Stimulated activated CD8-positive, alpha-beta memory T cell treated with anti-CD3 and anti-CD28 coated beads, Interleukin-15, amount 100 ng/mL, for 24 hours (primary cell): ENCODE data around the gene MYH16.
"Not testable (repeated sequence)": the region's sequence is repeated elsewhere in the genome, so short reads cannot be mapped to it uniquely, and the experiment has no call there.

Source experiments
- DNase-seq: peaks from one replicate; pipeline ENCODE4 v3.0.0-alpha.2; 2020; ENCODE audit warnings: low read depth

MYH16 gene

DNA sequence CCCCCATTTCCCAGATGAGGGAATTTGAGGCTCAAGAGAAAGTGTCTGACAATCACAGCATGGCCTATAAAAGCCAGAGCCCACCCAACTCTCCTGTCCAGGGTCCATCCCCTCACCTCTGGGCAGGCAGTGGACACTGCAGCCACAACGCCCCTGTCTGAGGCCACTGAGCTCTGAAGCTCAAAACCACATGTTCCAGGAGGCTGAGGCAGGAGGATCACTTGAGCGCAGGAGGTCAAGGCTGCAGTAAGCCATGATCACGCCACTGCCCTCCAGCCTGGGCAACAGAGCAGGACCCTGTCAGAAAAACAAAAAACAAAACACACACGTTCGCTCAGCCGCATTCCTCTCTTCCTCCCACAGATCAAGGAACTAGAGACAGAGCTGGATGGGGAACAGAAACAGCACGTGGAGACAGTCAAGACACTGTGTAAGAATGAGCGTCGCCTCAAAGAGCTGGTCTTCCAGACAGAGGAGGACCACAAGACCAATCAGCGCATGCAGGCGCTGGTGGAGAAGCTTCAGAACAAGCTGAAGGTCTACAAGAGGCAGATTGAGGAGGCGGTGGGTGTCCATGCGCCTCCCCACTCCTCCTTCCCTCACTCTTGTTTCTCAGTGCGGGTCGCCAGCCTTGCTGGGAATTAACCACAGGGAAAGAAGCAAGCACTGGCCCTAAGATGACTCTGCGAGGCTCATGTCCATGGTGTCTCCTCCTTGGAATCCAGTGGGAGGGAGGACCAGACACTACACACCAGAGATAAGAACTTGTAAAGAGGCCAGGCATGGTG is 33.0 kb downstream of the MYH16 start:
- no peak for DNase-seq

DNA sequence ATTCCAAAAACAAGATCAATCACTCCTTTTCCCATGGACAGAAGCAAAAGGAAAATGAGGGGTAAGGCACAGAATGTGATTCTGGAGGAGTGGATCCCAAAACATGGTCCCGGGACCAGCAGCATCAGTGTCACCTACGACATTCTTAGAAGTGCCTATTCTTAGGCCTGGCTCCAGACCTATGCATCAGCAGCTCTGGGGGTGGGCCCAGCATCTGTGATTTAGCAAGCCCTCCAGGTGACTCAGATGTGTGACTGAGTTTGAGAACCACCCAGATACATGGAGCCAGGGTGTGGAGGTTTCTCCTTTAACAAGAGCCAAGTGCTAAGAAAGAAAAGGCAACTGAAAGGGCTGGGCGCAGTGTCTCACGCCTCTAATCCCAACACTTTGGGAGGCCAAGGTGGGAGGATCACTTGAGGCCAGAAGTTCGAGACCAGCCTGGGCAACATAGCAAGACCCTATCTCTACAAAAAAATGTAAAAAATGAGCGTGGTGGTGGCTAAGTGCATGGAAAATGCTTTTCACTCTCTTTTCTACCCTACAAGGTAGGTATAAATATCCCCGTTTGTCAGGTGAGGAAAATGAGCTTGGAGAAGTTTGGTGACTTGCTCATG is 35.9 kb downstream of the MYH16 start:
- no peak for DNase-seq

DNA sequence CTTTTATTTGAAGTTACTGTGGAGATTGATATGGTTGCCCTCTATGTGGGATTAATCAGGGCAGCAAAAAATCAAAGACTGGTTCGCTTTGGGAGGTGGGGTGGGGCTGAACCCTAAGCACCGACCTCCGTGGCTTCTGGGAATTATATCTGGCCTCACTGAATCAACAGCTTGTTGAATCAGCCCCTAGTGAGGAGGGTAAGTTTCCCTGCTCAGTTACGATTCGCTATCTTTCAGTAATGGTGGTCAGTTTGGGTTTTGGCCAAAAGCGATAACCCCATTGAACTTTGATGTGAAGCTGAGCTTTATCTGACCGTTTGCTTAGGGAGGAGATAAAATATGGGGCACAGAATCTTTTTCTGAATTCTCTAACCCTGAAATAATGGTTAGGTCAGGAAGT is 36.5 kb downstream of the MYH16 start:
- DNase-seq, result no peak

DNA sequence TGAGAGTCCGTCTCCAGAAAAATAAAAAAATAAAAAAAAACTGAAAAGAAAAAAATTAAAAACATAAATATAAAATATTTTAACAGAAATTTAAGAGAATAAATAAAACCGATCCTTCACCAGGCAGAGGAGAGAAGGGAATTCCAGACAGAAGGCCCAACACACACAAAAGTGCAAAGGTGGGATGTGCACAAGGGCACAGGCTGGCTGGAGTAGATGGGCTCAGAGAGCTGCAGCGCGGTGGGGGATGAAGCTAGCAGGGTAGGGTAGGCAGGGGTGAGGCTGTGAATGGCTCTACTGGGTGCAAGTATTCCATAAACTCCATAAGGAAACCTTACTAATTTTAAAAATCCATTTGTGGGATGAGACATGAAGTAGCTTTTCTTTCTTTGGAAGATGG is 37.4 kb downstream of the MYH16 start:
- no peak for DNase-seq

DNA sequence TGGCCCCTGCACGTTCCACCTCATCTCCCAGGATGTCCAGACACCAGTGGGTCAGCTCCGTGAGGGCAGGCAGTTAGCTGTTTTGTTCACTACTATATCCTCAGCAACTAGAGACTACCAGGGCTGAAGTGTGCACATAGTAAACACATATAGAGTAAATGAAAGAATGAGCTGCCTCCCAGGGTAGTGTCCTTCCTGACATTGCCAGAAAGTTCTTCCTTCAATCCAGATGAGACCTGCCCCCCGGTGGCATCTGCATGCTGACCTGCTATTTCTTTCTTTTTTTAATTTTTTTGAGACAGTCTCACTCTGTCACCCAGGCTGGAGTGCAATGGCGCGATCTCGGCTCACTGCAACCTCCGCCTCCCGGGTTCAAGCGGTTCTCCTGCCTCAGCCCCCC is 39.1 kb downstream of the MYH16 start:
- DNase-seq, result no peak

DNA sequence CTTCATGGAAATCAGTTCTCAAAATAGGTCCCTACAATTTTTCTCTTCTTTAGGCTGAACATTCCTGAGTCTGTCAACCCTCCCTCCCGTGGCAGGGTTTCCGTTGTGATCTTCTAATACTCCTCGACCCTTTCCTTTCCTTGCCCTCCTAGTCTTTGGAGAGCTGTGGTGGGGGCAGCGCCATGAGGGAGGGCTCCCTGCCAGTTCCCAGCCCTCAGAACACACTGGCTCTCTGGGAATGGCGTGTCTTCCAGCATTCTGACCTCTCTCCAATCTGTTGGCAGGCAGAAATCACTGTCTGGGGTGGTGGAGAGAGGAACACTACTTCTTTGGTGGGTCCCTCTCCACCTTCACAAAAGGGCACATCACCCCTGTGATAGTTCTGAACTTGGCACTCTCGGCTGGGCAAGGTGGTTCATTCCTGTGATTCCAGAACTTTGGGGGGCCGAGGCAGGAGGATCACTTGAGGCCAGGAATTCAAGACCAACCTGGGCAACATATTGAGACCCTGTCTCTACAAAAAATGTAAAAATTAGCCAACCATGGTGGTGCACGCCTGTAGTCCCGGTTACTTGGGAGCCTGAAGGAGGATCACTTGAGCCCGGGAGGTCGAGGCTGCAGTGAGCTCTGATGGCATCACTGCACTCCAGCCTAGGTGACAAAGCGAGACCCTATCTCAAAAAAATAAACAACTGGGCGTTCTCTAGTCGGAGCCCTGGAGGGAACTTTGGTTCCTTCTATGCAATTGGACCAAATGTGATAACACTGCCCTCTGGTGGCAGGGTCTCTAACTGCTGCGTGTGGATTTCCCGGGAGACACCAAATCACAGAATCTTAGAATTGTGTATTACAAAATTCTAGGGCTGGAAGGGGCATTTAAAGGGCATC is 39.9 kb downstream of the MYH16 start:
- DNase-seq, result peak; percentile 39

DNA sequence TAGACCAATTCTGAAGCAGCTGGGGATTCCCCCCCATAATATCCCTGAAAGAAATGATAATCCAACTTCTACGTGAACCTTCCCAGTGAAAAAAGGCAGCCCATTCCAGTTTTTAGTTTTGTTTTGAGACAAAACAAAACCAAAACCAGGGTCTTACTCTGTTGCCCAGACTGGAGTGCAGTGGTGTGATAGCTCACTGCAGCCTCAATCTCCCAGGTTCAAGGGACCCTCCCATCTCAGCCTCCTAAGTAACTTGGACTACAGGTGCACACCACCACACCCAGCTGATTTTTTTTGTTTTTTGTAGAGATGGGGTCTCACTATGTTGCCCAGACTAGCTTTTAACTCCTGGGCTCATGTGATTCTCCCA is 40.5 kb downstream of the MYH16 start:
- no peak for DNase-seq

DNA sequence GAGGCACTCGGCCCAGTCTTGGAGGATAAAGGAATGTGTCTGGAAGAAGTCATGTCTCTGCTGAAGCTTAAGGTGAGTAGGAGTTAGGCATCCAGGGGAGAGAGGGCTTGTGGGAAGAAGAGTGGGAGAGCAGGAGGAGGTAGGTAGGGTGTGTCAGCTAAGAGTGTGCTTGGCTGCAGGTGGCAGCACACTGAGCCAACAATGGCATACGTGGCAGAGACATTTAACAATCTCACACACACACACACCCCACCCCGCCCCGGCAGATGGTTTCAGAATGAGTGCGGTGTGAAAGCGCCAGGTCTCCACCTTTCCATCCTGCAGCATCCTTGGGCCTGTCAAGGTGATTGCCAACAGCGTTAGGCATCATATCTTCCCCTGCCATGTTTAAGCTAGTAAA is 41.9 kb downstream of the MYH16 start:
- no peak for DNase-seq

DNA sequence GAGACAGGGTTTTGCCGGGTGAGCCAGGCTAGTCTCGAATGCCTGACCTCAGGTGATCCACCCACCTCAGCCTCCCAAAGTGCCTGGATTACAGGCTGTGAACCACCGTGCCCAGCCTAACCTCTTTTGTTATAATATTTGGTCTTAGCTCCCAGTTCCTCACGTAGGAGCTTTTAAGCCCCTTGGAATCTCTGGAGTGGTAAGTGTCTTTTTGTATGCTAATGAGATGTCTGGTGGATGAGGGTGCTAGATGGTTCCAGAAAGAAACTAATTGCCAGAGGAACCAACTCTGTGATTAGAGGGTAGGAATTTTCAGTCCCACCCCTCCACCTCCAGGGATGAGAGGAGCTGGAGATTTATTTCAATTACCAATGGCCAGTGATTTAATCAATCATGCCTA is 47.7 kb downstream of the MYH16 start:
- DNase-seq, result no peak

DNA sequence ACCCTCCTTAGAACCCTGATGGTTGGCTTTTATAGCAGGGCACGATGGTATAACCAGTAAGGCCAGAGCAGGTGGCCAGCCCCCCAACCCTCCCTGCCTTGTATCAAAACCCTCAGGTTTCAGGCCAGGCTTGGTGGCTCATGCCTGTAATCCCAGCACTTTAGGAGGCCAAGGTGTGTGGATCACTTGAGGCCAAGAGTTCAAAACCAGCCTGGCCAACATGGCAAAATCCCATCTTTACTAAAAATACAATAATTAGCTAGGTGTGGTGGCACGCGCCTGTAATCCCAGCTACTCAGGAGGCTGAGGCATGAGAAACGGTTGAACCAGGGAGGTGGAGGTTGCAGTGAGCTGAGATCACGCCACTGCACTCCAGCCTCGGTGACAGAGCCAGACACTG is 50.0 kb downstream of the MYH16 start:
- not testable (repeated sequence) for DNase-seq

DNA sequence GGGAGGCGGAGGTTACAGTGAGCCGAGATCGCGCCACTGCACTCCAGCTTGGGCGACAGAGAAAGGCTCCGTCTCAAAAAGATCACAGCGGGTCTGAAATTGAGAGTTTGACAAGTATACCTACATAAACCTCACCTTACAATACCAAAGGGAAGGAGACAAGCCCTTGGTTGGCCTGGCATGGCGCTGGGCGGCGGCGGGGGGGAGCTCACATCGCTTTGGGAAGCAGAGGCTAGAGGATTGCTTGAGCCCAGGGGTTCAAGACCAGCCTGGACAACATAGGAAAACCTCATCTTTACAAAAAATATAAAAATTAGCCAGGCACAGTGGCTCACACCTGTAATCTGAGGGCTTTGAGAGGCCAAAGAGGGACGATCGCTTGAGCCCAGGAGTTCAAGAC is 51.9 kb downstream of the MYH16 start:
- DNase-seq, result no peak

DNA sequence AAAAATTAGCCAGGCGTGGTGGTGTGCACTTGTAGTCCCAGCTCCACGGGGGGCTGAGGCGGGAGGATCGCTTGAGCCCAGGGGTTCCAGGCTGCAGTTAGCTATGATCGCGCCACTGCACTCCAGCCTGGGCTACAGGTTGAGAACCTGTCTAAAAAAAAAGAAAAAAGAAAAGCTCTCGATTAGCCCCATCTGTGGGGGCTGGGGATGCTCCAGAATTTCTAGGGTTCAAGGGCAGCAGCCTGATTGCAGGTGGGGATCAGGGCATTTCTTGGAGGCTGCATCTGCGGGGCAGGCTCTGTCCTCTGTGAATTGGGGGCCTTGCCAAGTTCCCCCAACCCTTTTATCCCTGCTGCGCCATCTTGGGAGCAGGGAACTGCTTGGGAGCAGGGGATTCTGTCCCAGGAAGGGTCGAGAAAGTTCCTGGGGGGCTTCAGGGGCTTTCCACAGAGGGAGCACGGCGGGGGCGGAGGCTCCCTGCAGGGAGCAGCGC is 52.4 kb downstream of the MYH16 start:
- no peak for DNase-seq

DNA sequence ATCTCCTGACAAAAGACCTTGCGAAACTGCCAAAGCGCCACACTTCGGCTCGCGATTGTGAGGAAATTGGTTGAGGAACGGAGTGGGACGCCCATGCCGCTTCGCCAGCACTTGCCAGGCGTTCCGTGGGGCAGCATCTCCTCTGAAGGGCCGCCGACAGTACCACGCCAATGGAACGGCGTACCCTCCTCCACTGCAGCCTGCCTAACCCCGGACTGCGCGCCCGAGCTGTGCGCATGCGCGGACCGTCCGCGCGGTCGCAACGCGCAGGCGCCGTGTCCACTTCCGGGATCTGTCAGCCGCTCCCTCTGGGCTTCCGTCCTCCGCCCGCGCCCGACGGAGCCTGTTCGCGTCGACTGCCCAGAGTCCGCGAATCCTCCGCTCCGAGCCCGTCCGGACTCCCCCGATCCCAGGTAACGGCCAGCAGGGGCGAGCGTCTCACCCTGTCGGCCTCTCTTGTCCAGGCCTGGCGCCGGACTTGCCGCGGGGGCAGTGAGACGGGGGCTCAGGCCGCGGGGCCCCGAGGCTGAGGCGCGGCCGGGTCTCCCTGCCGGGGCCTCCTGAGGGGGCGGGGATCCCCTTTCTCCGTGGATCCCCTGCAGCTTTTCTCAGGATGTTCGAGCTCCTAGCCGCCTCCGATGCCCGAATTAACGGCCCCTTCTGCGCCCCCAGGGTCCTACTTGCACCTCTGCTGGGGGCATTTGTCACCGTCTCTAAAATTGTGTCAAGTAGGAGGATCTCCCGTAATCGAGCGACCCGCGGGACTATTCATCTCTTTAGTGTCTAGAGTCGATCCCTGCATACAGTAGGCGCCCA is 53.2 kb downstream of the MYH16 start, which contains the start of gene ARPC1A:
Gene ARPC1A (plus strand): TSS at position 307 of the 816 bp plus-strand sequence. CDS start 7,456 bp downstream, outside the sequence.
- peak; percentile 94 for DNase-seq

DNA sequence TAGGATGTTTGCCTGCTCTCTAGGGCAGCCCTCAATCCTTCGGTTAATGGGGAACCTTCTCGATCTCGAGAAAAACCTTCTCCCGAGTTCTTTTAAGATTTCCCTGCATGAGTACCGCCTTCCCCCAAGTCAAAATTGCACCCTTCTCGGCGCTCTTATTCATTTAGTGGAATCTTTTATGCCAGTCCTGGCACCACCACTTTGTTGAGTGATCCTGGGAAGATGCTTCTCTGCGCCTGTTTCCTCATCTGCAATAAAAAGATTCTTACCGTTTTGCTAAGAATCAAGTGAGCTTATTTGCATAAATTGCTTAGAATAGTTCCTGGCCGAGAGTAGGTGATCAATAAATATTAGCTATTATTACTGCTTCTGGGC is 53.8 kb downstream of the MYH16 start:
- DNase-seq, result no peak

DNA sequence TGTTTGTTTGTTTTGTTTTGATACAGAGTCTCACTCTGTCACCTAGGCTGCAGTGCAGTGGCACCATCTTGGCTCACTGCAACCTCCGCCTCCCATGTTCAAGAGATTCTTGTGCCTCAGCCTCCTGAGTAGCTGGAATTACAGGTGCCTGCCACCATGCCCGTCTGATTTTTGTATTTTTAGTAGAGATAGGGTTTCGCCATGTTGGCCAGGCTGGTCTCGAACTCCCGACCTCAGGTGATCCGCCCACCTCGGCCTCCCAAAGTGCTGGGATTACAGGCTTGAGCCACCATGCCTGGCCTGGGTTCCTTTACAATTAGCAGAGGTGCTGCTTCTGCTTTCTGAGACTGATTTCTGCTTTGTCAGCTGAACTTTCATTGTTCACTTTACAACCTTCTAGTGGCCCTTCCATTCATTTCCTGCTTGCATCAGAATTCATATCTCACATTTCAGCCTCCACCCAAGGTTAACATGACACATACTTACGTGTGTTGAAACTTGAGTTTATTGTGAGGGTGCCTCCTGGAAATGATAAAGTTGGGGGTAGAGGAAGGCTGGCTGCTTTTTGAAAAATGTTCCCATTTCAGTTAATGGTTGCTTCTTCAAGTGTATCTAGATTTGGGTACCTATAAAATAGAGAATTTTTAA is 57.8 kb downstream of the MYH16 start:
- DNase-seq, result not testable (repeated sequence)

DNA sequence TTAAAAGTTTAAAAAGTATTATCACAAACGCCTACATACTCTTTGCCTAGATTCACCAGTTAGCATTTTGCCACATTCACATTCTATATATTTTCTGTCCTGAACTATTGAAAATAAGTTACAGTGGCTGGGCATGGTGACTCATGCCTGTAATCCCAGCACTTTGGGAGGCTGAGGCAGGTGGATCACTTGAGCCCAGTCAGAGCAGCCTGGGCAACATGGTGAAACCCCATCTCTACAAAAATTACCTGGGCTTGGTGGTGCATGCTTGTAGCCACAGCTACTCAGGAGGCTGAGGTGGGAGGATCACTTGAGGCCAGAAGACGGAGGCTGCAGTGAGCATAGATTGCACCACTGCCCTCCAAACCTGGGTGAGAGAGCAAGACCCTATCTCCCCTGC is 58.4 kb downstream of the MYH16 start:
- no peak for DNase-seq

DNA sequence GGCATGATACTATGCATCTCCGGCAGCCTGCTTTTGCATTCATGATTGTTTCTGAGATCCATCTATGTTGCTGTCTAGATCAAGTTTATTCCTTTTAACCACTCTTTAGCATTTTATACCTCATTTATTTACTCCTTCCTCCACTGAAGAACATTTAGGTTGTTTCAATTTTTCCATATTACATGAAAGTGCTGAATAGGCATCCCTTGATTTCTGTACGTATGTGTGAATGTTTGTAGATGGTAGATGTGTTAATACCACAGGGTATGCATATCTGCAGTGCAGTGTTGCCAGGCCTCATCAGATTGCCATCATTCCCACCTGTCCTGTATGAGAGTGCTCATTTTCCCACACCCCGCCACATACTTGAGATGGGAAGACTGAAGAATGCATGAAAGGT is 67.0 kb downstream of the MYH16 start:
- DNase-seq, result no peak

DNA sequence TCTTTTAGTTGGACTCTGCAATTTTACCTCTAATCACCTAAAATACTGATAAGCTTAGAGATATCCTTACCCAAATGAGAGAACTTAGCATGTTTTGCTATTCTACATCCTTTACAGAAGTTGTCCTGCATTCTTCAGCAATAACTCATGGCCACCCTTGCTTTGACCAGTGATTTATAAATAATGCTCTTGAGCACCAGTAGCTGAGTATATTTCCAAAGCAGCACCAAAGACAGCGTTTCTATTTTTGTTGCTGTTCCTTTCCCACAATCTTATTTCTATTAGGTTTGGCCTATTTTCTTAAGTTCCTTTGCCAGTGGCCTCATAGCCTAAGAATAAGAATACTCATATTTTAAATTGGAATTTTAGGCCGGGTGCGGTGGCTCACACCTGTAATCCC is 68.0 kb downstream of the MYH16 start:
- DNase-seq, result no peak

DNA sequence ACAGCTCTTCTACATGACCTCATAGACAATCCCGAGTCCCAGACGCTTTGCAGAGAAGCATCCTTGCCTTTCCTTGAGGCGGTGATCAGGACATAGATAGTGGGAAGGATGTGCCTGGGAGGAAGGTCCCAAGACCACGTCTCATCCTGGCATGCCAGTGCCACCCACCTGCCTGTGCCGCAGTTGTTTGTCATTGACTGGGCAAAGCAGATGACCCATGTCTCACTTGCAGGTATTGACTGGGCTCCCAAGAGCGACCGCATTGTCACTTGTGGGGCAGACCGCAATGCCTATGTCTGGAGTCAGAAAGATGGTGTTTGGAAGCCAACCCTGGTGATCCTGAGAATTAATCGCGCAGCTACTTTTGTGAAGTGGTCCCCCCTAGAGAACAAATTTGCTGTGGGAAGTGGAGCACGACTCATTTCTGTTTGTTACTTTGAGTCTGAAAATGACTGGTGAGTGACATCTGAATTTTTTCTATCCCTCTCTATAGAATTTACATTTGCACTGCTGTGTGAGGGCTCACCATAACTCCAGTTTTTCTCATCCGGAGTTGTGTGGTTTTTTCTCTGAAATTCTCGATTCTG is 71.5 kb downstream of the MYH16 start:
- no peak for DNase-seq

DNA sequence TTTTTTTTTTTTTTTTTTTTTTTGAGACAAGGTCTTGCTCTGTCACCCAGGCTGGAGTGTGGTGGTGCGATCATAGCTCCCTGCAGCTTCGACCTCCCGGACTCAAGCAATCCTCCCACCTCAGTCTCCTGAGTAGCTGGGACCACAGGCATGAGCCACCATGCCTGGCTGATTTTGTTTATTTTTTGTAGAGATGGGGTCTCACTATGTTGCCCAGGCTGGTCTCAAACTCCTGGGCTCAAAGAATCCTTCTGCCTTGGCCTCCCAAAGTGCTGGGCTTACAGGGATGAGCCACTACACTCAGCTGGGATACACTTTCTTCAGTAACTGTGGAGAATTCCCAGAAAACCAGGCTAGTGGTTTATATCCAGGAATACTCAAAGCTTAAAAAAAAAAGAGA is 78.0 kb downstream of the MYH16 start:
- not testable (repeated sequence) for DNase-seq

DNA sequence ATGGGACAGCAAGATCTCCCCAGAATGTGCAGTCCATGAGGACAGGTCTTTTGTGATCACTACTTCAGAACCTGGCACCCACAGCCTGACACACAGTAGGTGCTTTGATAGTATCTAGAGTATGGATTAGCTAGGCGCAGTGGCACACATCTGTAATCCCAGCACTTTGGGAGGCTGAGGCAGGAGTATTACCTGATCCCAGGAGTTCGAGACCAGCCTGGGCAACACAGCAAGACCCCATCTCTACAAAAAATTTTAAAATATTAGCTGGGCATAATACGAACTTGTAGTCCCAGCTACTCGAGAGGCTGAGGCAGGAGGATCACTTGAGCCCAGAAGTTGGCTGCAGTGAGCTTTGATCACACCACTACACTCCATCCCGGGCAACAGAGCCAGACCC is 79.6 kb downstream of the MYH16 start:
- DNase-seq, result no peak
